K562 (cell line): ENCODE results near the gene GGPS1. TPM values are rescaled to one million over a fixed set of nuclear protein-coding genes. Genes with fewer than 3 reads are reported as not detected.

Experiments
- ATAC-seq: fragments of 200-7000 bp; cut with Tn5 transposase; 3 replicates; pipeline ENCODE4 v1.9.1; 2020; ENCODE audit warnings: moderate library complexity
- BruUV-seq: library from RNA; stranded (reverse); fragments of 400-500 nt; replicated peaks from 2 replicates; lab custom pipeline; 2021; lab: Mats Ljungman, UMichigan
- CTCF ChIA-PET: fragments of 300-600 bp; formaldehyde crosslinking; extraction: SDS; loops from one replicate; lab custom pipeline; 2021; ENCODE audit warnings: low intra/inter-chr PET ratio; lab: Yijun Ruan, JAX
- POLR2A ChIA-PET: fragments of 300-600, 350-650 bp; sonication (Branson Sonifier 250); formaldehyde crosslinking; extraction: SDS; loops from one replicate; lab custom pipeline; 2021; ENCODE audit warnings: antibody characterized with exemption, inconsistent platforms; lab: Yijun Ruan, JAX
- DNase-seq, 4 experiments: peaks; one replicate each; pipeline versions ENCODE4 v3.0.0 to v3.0.0-alpha.2; 2011 to 2018; ENCODE audit warnings: low spot score in 3 of 4, mixed read lengths in 3 of 4; ENCODE audit errors: extremely low read depth in 1 of 4
- FAIRE-seq: peaks from 2 replicates; lab custom pipeline; 2011; peaks lifted over from hg19 to GRCh38; lab: Jason Lieb, UNC
- H2AFZ ChIP-seq: 2 replicates; pipeline ENCODE4 v1.6.0; 2011; ENCODE audit warnings: low read depth, low read length, control low read depth, inconsistent platforms
- H3K27ac ChIP-seq: fragments of 200-600 bp; 3 replicates; pipeline ENCODE4 v1.8.0; 2011; ENCODE audit warnings: low read depth, mild to moderate bottlenecking, control low read depth, inconsistent platforms, low read length, moderate library complexity, mixed read lengths; ENCODE audit errors: extremely low read depth
- H3K27me3 ChIP-seq, 2 experiments: fragments of 300-600 bp in 1 of 2; 2 replicates in 1 of 2; 3 replicates in 1 of 2; pipeline versions ENCODE4 v1.6.0 to v1.8.0; 2011; ENCODE audit warnings: inconsistent platforms in 2 of 2, low read length in 2 of 2, mild to moderate bottlenecking in 1 of 2, mixed read lengths in 1 of 2, moderate library complexity in 1 of 2; ENCODE audit not compliant: control insufficient read depth in 2 of 2, insufficient read depth in 2 of 2
- H3K36me3 ChIP-seq: fragments of 300-600 bp; 3 replicates; pipeline ENCODE4 v1.8.0; 2011; ENCODE audit warnings: mild to moderate bottlenecking, low read length, inconsistent platforms; ENCODE audit not compliant: control insufficient read depth, insufficient read depth
- H3K4me1 ChIP-seq, 2 experiments: fragments of 200-600 bp in 1 of 2; replicated peaks in 1 of 2; 2 replicates in 1 of 2; 3 replicates in 1 of 2; pipeline versions ENCODE4 v1.5.1 to v1.8.0; 2011; ENCODE audit warnings: inconsistent platforms in 2 of 2, low read length in 2 of 2, mild to moderate bottlenecking in 1 of 2, mixed read lengths in 1 of 2, moderate library complexity in 1 of 2; ENCODE audit not compliant: control insufficient read depth in 2 of 2, insufficient read depth in 2 of 2
- H3K4me2 ChIP-seq: 2 replicates; pipeline ENCODE4 v1.6.1; 2011; ENCODE audit warnings: low read length, control low read depth, inconsistent platforms, mixed read lengths; ENCODE audit not compliant: insufficient read depth
- H3K4me3 ChIP-seq: fragments of 200-600 bp; sonication (generic), shearing (Covaris generic); 2 replicates; pipeline ENCODE4 v1.5.1; 2016; ENCODE audit warnings: control low read depth, inconsistent platforms
- H3K79me2 ChIP-seq: fragments of 200-600 bp; 3 replicates; pipeline ENCODE4 v1.8.0; 2011; ENCODE audit warnings: low read length, inconsistent platforms; ENCODE audit not compliant: control insufficient read depth, insufficient read depth
- H3K9ac ChIP-seq, 2 experiments: 2 replicates each; pipeline versions ENCODE4 v1.6.0 to v1.6.1; 2011; ENCODE audit warnings: low read depth in 2 of 2, low read length in 2 of 2, control low read depth in 1 of 2, inconsistent platforms in 1 of 2, mild to moderate bottlenecking in 1 of 2, mixed read lengths in 1 of 2; ENCODE audit not compliant: insufficient read depth in 1 of 2
- H3K9me1 ChIP-seq: one replicate; pipeline ENCODE4 v1.6.0; 2011; ENCODE audit warnings: inconsistent platforms, mild to moderate bottlenecking, low read length, moderate library complexity; ENCODE audit not compliant: control insufficient read depth, insufficient read depth
- H3K9me3 ChIP-seq: replicated peaks from 2 replicates; pipeline ENCODE4 v1.5.1; 2011; ENCODE audit warnings: low read depth, low read length, inconsistent platforms; ENCODE audit not compliant: control insufficient read depth, insufficient read depth
- H4K20me1 ChIP-seq: replicated peaks from 2 replicates; pipeline ENCODE4 v1.6.1; 2011; ENCODE audit warnings: low read length, inconsistent platforms, mixed read lengths; ENCODE audit not compliant: control insufficient read depth, insufficient read depth
- NR2C1 ChIP-seq, 2 experiments: fragments of 450-650 bp; IDR thresholded peaks; 2 replicates each; pipeline ENCODE4 v1.6.1; 2017; ENCODE audit warnings: mild to moderate bottlenecking in 2 of 2, antibody characterized with exemption in 1 of 2, inconsistent platforms in 1 of 2, missing compliant biosample characterization in 1 of 2, missing genetic modification characterization in 1 of 2
- POLR3G ChIP-seq: IDR thresholded peaks from 2 replicates; pipeline ENCODE4 v1.6.1; 2011; ENCODE audit not compliant: insufficient read length, insufficient replicate concordance; ENCODE audit errors: extremely low read depth
- RBM15 ChIP-seq: fragments of 200-400 bp; formaldehyde crosslinking; IDR thresholded peaks from 2 replicates; pipeline ENCODE4 v1.6.1; 2018; ENCODE audit warnings: mild to moderate bottlenecking, low read length, moderate library complexity; ENCODE audit not compliant: insufficient read depth
- RBM25 ChIP-seq: fragments of 200-400 bp; formaldehyde crosslinking; IDR thresholded peaks from 2 replicates; pipeline ENCODE4 v1.6.1; 2018; ENCODE audit warnings: low read length, low read depth, moderate library complexity; ENCODE audit not compliant: severe bottlenecking
- SETDB1 ChIP-seq: IDR thresholded peaks from one replicate; pipeline ENCODE4 v1.6.1; 2012; ENCODE audit warnings: low read length, control low read depth, inconsistent platforms
- SMARCE1 ChIP-seq: fragments of 450-650 bp; IDR thresholded peaks from 2 replicates; pipeline ENCODE4 v1.7.1; 2016; ENCODE audit warnings: mild to moderate bottlenecking
- TCFL5 ChIP-seq: fragments of 250-450 bp; sonication (Bioruptor Pico); conservative IDR thresholded peaks from 2 replicates; pipeline ENCODE4 v1.6.1; 2021; ENCODE audit warnings: mild to moderate bottlenecking, moderate library complexity, matching md5 sums
- ZNF212 ChIP-seq: fragments of 450-650 bp; formaldehyde crosslinking; IDR thresholded peaks from 2 replicates; pipeline ENCODE4 v1.4.0; 2020; ENCODE audit warnings: mild to moderate bottlenecking
- ZNF436 ChIP-seq: fragments of 250-450, 450-650 bp; sonication (Bioruptor Pico); formaldehyde crosslinking; IDR thresholded peaks from 2 replicates; pipeline ENCODE4 v1.7.0; 2020; ENCODE audit warnings: mild to moderate bottlenecking
- WGBS: fragments of 100-300 bp; shearing (Covaris generic); methylation state at CpG from one replicate; pipeline ENCODE4 v1.1.6; 2016; ENCODE audit warnings: low coverage, mixed read lengths; ENCODE audit not compliant: insufficient coverage; ENCODE audit errors: missing lambda C conversion rate; 5-methylcytosine and 5-hydroxymethylcytosine counted together
- in situ Hi-C: fragments of 300-500 bp; cut with MboI; formaldehyde crosslinking; loops from 4 replicates; pipeline ENCODE4 v1.15.0; 2018; ENCODE audit warnings: inconsistent platforms, mixed read lengths
- intact Hi-C: fragments of 100-400 bp; cut with micrococcal nuclease; formaldehyde crosslinking; loops from 2 replicates; pipeline ENCODE4 v1.14.2; 2022
- polyA plus RNA-seq, 8 experiments: library from polyadenylated mRNA; depleted of rRNA in 4 of 8; stranded (reverse) in 5 of 8; unstranded in 3 of 8; fragments of >200 nt; fragmentation: Nextera tagmentation in 2 of 8; fragmentation: Illumina TruSeq in 1 of 8; extraction: Ambion mirVana in 2 of 8; extraction: Trizol in 1 of 8; gene quantifications; 2 replicates each; pipeline versions ENCODE4 v1.2.1 to v1.2.3, GENCODE V29; 2011 to 2014; ENCODE audit warnings: inconsistent platforms in 1 of 8, missing spikeins in 1 of 8
- total RNA-seq, 7 experiments: library from RNA; depleted of rRNA in 6 of 7; stranded (reverse); fragments of >200 nt in 6 of 7; fragmentation: Illumina TruSeq in 2 of 7; extraction: Trizol in 2 of 7; gene quantifications; 2 replicates each; pipeline versions ENCODE4 v1.2.1 to v1.2.3, GENCODE V29; 2011 to 2021; ENCODE audit warnings: low replicate concordance in 1 of 7
- TF ChIP-seq, protein P1 (sequence below): fragments of 450-650 bp; IDR thresholded peaks from 2 replicates; pipeline ENCODE4 v1.6.1; 2017; ENCODE audit warnings: mild to moderate bottlenecking, moderate library complexity

GGPS1 gene
- total and polyA plus RNA-seq, 9 of the 15 experiments (the other 6 are each of a cell fraction or from before 2014, with no cell fraction given) = 18.8 to 104 (median 56.3) TPM

DNA sequence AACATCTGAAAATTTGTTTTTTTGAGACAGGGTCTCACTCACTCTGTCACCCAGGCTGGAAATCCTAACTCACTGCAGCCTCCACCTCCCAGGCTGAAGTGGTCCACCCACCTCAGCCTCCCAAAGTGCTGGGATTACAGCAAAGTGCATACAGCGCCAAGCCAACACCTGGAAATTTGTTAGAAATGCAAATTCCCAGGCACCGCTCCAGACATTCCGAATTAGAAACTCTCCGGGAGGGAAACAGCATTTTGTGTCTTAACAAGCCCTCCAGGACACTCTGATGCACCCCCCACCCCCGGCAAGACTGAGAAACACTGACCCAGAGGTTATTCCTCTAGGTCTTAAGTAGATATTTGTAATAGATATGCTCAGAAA is 49.5 kb upstream of the GGPS1 start (continued):
- TF ChIP-seq RBM15 (no peak), ZNF436 (CRISPR knock-in tag) (no peak)

DNA sequence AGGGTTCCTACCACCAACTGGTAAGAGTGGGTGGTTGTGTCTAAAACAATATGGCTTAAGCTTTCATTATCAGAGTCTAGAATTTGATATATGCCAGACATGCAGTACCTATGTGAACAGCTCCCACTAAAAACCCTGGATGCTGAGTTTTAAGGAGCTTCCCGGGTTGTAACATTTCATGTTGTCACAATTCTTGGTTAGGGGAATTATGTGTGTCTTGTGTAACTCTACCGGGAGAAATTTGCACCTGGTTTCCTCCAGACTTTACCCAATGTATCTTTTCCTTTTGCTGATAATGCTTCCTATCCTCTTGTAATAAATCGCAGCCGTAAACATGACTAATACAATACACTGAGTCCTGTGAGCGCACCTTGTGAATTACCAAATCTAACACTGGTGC is 48.7 kb upstream of the GGPS1 start:
- Histone ChIP-seq H3K9ac (no peak overlapping the region), H3K4me3 (no peak overlapping the region), H2AFZ (no peak overlapping the region), H3K4me1 (peaks cover 15 to 19% of the 10 kb centered on the region in 2 experiments; a peak in 4 of 5 replicates), H4K20me1 (peaks cover 22% of the 10 kb centered on the region), H3K4me2 (no peak overlapping the region), H3K27me3 (no peaks in the 10 kb centered on the region), H3K27ac (no peak overlapping the region), H3K36me3 (no peaks in the 10 kb centered on the region), H3K79me2 (peaks cover 94% of the 10 kb centered on the region), H3K9me3 (no peaks in the 10 kb centered on the region), H3K9me1 (no peaks in the 10 kb centered on the region)
- ChIA-PET CTCF (no interaction called here), POLR2A (interaction anchor here (0.7 to 2.4 kb wide), 4 partner anchors 9 to 24 kb away, joined by 3 to 9 read pairs (median 4); no protein-coding TSS in a partner anchor)
- DNase-seq (no peak), ATAC-seq (no peak), FAIRE-seq (no peak)
- in situ Hi-C loops (no loop called here), intact Hi-C loops (no loop called here)
- TF ChIP-seq ZNF212 (CRISPR knock-in tag) (no peak), TCFL5 (CRISPR knock-in tag) (no peak), POLR3G (no peak), NR2C1 (IDR thresholded peaks at IDR 0.05) (no peak), NR2C1 (tag; IDR thresholded peaks at IDR 0.05) (no peak), RBM25 (no peak), SMARCE1 (no peak), SETDB1 (no peak)
- TF ChIP-seq, protein P1, sequence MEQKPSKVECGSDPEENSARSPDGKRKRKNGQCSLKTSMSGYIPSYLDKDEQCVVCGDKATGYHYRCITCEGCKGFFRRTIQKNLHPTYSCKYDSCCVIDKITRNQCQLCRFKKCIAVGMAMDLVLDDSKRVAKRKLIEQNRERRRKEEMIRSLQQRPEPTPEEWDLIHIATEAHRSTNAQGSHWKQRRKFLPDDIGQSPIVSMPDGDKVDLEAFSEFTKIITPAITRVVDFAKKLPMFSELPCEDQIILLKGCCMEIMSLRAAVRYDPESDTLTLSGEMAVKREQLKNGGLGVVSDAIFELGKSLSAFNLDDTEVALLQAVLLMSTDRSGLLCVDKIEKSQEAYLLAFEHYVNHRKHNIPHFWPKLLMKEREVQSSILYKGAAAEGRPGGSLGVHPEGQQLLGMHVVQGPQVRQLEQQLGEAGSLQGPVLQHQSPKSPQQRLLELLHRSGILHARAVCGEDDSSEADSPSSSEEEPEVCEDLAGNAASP = no peak
- no TSS peak for BruUV-seq
- 77% methylated on average over 5 of the region's 5 CpGs for WGBS
